Left hindlimb (tissue), 1 donor: Measurements from ENCODE around the gene CEP89.

Experiments
- DNase-seq: peaks from one replicate; pipeline ENCODE4 v3.0.0-alpha.2; 2018

Gene CEP89

GRCh38 chr19:32831611-32832010 lies 140.1 kb downstream of the CEP89 start:
- no peak for DNase-seq

GRCh38 chr19:32830231-32831014 lies 141.3 kb downstream of the CEP89 start:
- DNase-seq: no peak

- DNase-seq: no peak
Observed at GRCh38 chr19:32829345-32829896, 142.3 kb downstream of the CEP89 start.

- DNase-seq: no peak
Observed at GRCh38 chr19:32828643-32829344, 143.0 kb downstream of the CEP89 start.

GRCh38 chr19:32828139-32828538 lies 143.6 kb downstream of the CEP89 start:
- DNase-seq: no peak
